Naive thymus-derived CD4-positive, alpha-beta T cell (primary cell): ENCODE data around the gene TBC1D22B. TPM values are rescaled to one million over a fixed set of nuclear protein-coding genes. Genes with fewer than 3 reads are reported as not detected.

Experiments
- ATAC-seq: fragments of 150-1000 bp; cut with Tn5 transposase; 2 replicates; pipeline ENCODE4 v1.10.0; 2021; ENCODE audit warnings: mild to moderate bottlenecking, moderate library complexity
- CTCF ChIA-PET: fragments of 350-600 bp; sonication (Branson Sonifier 250); formaldehyde crosslinking; loops from one replicate; lab custom pipeline; 2021; ENCODE audit warnings: antibody characterized with exemption; lab: Charles Lee
- POLR2A ChIA-PET: fragments of 350-600 bp; sonication (Branson Sonifier 250); formaldehyde crosslinking; loops from one replicate; lab custom pipeline; 2021; ENCODE audit warnings: antibody characterized with exemption, inconsistent platforms; lab: Charles Lee
- DNase-seq, 9 donors: peaks; one replicate each; pipeline versions ENCODE4 v3.0.0 to v3.0.0-alpha.2; 2020 to 2022; ENCODE audit warnings: mixed read lengths in 1 of 9
- H3K27ac ChIP-seq: one replicate; pipeline ENCODE4 v1.7.0; 2013; ENCODE audit warnings: mild to moderate bottlenecking, low read depth, low read length, moderate library complexity
- H3K27me3 ChIP-seq, 2 donors: one replicate each; pipeline ENCODE4 v1.7.0; 2013; ENCODE audit warnings: low read length in 2 of 2, mild to moderate bottlenecking in 2 of 2, moderate library complexity in 2 of 2; ENCODE audit not compliant: control insufficient read depth in 2 of 2, insufficient read depth in 2 of 2
- H3K36me3 ChIP-seq, 3 experiments: 1 replicate in 2 of 3; 2 replicates in 1 of 3; pipeline ENCODE4 v1.7.0; 2013; ENCODE audit warnings: low read length in 3 of 3, mild to moderate bottlenecking in 3 of 3, moderate library complexity in 1 of 3; ENCODE audit not compliant: insufficient read depth in 3 of 3, control insufficient read depth in 2 of 3
- H3K4me1 ChIP-seq, 2 donors: one replicate each; pipeline ENCODE4 v1.7.0; 2013; ENCODE audit warnings: low read length in 2 of 2, mild to moderate bottlenecking in 2 of 2, moderate library complexity in 1 of 2; ENCODE audit not compliant: control insufficient read depth in 2 of 2, insufficient read depth in 2 of 2
- H3K4me3 ChIP-seq: 2 replicates; pipeline ENCODE4 v1.7.0; 2013; ENCODE audit warnings: mild to moderate bottlenecking, low read length
- H3K9me3 ChIP-seq, 3 experiments: 1 replicate in 2 of 3; 2 replicates in 1 of 3; pipeline ENCODE4 v1.7.0; 2013; ENCODE audit warnings: low read length in 3 of 3; ENCODE audit not compliant: control insufficient read depth in 2 of 3
- H3K27ac Mint-ChIP-seq, 9 donors: one replicate each; pipeline ENCODE4 v1.8.0; 2020 to 2022; ENCODE audit warnings: mixed read lengths in 9 of 9, mild to moderate bottlenecking in 8 of 9, moderate library complexity in 5 of 9, inconsistent platforms in 2 of 9
- H3K27me3 Mint-ChIP-seq, 5 donors: one replicate each; pipeline ENCODE4 v1.8.0; 2021 to 2022; ENCODE audit warnings: mixed read lengths in 5 of 5, mild to moderate bottlenecking in 1 of 5
- H3K36me3 Mint-ChIP-seq, 5 donors: one replicate each; pipeline ENCODE4 v1.8.0; 2020 to 2022; ENCODE audit warnings: mixed read lengths in 5 of 5, mild to moderate bottlenecking in 3 of 5, inconsistent platforms in 1 of 5
- H3K4me1 Mint-ChIP-seq, 7 donors: one replicate each; pipeline ENCODE4 v1.8.0; 2020 to 2022; ENCODE audit warnings: mixed read lengths in 7 of 7, mild to moderate bottlenecking in 3 of 7, inconsistent platforms in 1 of 7
- H3K4me3 Mint-ChIP-seq, 10 donors: one replicate each; pipeline ENCODE4 v1.8.0; 2020 to 2022; ENCODE audit warnings: mild to moderate bottlenecking in 10 of 10, mixed read lengths in 10 of 10, moderate library complexity in 6 of 10, inconsistent platforms in 2 of 10
- H3K9me3 Mint-ChIP-seq, 11 donors: one replicate each; pipeline ENCODE4 v1.8.0; 2020 to 2022; ENCODE audit warnings: mixed read lengths in 11 of 11, mild to moderate bottlenecking in 4 of 11, inconsistent platforms in 1 of 11, moderate library complexity in 1 of 11
- intact Hi-C, 2 donors: fragments of 100-400 bp; cut with micrococcal nuclease; formaldehyde crosslinking; loops; one replicate each; pipeline ENCODE4 v1.15.1; 2023
- polyA plus RNA-seq, 2 donors: library from polyadenylated mRNA; unstranded; fragments of 300-500 nt; fragmentation: Illumina TruSeq; gene quantifications; one replicate each; pipeline ENCODE4 v1.2.3, GENCODE V29; 2021
- total RNA-seq, 6 experiments: library from RNA in 5 of 6; stranded (reverse) in 5 of 6; gene quantifications; 1 replicate in 5 of 6; 2 replicates in 1 of 6; pipeline ENCODE4 v1.2.3 and lab custom pipeline; 2021 to 2026

Gene TBC1D22B
- total and polyA plus RNA-seq, 7 experiments from 2014 or later = 7.7 to 23.5 (median 9.5) TPM

DNA sequence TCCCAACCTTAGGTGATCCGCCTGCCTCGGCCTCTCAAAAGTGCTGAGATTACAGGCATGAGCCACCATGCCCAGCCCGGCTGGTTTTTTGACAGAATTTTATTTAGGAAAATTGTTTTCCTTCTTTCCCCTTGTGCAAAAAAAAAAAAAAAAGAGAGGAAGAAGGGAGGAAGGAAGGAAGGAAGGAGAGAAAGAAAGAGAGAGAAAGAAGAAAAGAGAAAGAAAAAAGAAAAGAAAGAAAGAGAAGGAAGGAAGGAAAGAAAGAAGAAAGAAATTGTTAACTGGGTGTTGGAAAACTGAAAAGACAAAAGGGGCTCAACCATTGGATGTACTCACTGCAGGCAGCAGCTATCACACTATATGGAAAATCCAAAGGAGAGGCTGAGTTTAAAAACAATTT is 94.8 kb downstream of the TBC1D22B start:
- Mint-ChIP-seq H3K27ac (no peak overlapping the region), H3K36me3 (peaks cover 0 to 7% (median 0%) of the 10 kb centered on the region in 5 donors), H3K27me3 (peaks cover 0 to 8% (median 0%) of the 10 kb centered on the region in 5 donors), H3K4me1 (peaks cover 18 to 36% (median 25%) of the 10 kb centered on the region in 7 donors), H3K4me3 (peak overlapping the region in 8 of 10 donors; percentile 33 to 98 (median 64)), H3K9me3 (no peaks in the 10 kb centered on the region)
- Histone ChIP-seq H3K4me3 (no peak overlapping the region), H3K36me3 (peaks cover 0 to 8% (median 0%) of the 10 kb centered on the region in 3 experiments), H3K9me3 (no peaks in the 10 kb centered on the region), H3K27ac (no peak overlapping the region), H3K27me3 (no peaks in the 10 kb centered on the region), H3K4me1 (peaks cover 7 to 14% of the 10 kb centered on the region in 2 donors)
- DNase-seq = no peak
- no peak for ATAC-seq
- ChIA-PET POLR2A (no interaction called here), CTCF (no interaction called here)
- intact Hi-C loops = loop anchor here (5.0 to 10.0 kb wide), 5 partner anchors 95 to 1525 kb away; partner anchors contain the start of genes ZFAND3 (in 2 of the 2), MDGA1 (in 1 of the 2), TBC1D22B (in 1 of the 2) and TMEM217 (in 1 of the 2)

GRCh38 chr6:37353761-37354525 is 96.4 kb downstream of the TBC1D22B start, which contains the start of gene RNF8:
Gene RNF8, plus strand, starts transcription at chr6:37353983. Its CDS starts 182 bp downstream, at chr6:37354165.
- H3K4me1 Mint-ChIP-seq = peaks cover 21 to 49% (median 37%) of the 10 kb centered on the region in 7 donors
- ATAC-seq (peak; percentile 96), DNase-seq (peak; percentile 72 to 92 (median 84))
- peak within 1 kb of the TSS; percentile 90 to 98 (median 95) for H3K4me3 Mint-ChIP-seq
- Histone ChIP-seq H3K36me3 (peaks cover 0 to 8% (median 0%) of the 10 kb centered on the region in 3 experiments), H3K9me3 (no peaks in the 10 kb centered on the region), H3K4me3 (peak within 1 kb of the TSS; percentile 94), H3K27me3 (no peaks in the 10 kb centered on the region), H3K4me1 (peaks cover 7 to 14% of the 10 kb centered on the region in 2 donors), H3K27ac (peak within 1 kb of the TSS; percentile 79)
- H3K27ac Mint-ChIP-seq = peak within 1 kb of the TSS; percentile 81 to 93 (median 88)
- POLR2A ChIA-PET = interaction anchor here (0.9 kb wide), 1 partner anchor 79 kb away, joined by 3 read pairs; the partner anchor contains the start of gene CMTR1
- H3K9me3 Mint-ChIP-seq = no peaks in the 10 kb centered on the region
- CTCF ChIA-PET = no interaction called here
- intact Hi-C loops = loop anchor here (1.0 to 10.0 kb wide), 8 partner anchors 29 to 1523 kb away; partner anchors contain the start of genes CMTR1 (in 2 of the 2), ZFAND3 (in 2 of the 2), MDGA1 (in 1 of the 2) and TBC1D22B (in 1 of the 2)
- peaks cover 0 to 8% (median 0%) of the 10 kb centered on the region in 5 donors for H3K36me3 Mint-ChIP-seq
- no peaks in the 10 kb centered on the region for H3K27me3 Mint-ChIP-seq

GRCh38 chr6:37354526-37355384 is 97.2 kb downstream of the TBC1D22B start:
- no peaks in the 10 kb centered on the region for H3K9me3 Mint-ChIP-seq
- ATAC-seq (peak; percentile 5), DNase-seq (peak in 3 of 9 donors; percentile 4 to 38 (median 6))
- H3K4me1 Mint-ChIP-seq = peaks cover 25 to 54% (median 37%) of the 10 kb centered on the region in 7 donors
- Histone ChIP-seq H3K4me3 (peak overlapping the region; percentile 94), H3K27ac (peak overlapping the region; percentile 79), H3K9me3 (no peaks in the 10 kb centered on the region), H3K27me3 (no peaks in the 10 kb centered on the region), H3K4me1 (peaks cover 7 to 14% of the 10 kb centered on the region in 2 donors), H3K36me3 (peaks cover 0 to 8% (median 4%) of the 10 kb centered on the region in 3 experiments)
- H3K27ac Mint-ChIP-seq = peak overlapping the region; percentile 16 to 93 (median 87)
- intact Hi-C loops = loop anchor here (1.0 to 10.0 kb wide), 7 partner anchors 29 to 1523 kb away; partner anchors contain the start of genes ZFAND3 (in 2 of the 2), CMTR1 (in 1 of the 2), MDGA1 (in 1 of the 2) and TBC1D22B (in 1 of the 2)
- peaks cover 0 to 8% (median 4%) of the 10 kb centered on the region in 5 donors for H3K36me3 Mint-ChIP-seq
- H3K4me3 Mint-ChIP-seq = peak overlapping the region; percentile 90 to 98 (median 95)
- CTCF ChIA-PET = no interaction called here
- no peaks in the 10 kb centered on the region for H3K27me3 Mint-ChIP-seq
- POLR2A ChIA-PET = interaction anchor here (0.9 kb wide), 1 partner anchor 79 kb away, joined by 3 read pairs; the partner anchor contains the start of gene CMTR1

DNA sequence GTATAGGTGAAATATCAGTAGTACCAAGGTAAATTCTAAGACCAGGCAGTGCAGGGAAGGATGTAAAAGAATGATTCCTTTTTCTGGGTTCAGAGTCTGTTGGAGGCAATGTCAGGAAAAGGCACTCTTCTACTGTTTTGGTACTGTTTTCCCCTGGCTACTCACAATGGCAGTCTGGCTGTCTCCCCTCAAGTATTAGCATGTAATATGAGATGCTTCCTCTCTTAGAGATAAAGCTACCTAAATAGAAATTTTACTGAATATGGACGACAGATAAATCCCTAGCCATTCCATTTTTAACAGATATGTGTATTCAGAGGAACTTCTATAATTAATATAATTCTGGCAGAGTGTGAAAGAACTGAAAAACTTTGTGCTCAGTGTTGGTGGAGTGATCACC is 99.7 kb downstream of the TBC1D22B start:
- H3K4me1 Mint-ChIP-seq = peaks cover 25 to 54% (median 37%) of the 10 kb centered on the region in 7 donors
- no peak for ATAC-seq
- no peaks in the 10 kb centered on the region for H3K9me3 ChIP-seq
- CTCF ChIA-PET = no interaction called here
- peaks cover 0 to 18% (median 10%) of the 10 kb centered on the region in 5 donors for H3K36me3 Mint-ChIP-seq
- H3K36me3 ChIP-seq = peaks cover 3 to 29% (median 4%) of the 10 kb centered on the region in 3 experiments
- H3K27me3 Mint-ChIP-seq = no peaks in the 10 kb centered on the region
- no peak overlapping the region for H3K27ac Mint-ChIP-seq
- H3K4me1 ChIP-seq = peaks cover 7 to 14% of the 10 kb centered on the region in 2 donors
- H3K27me3 ChIP-seq = no peaks in the 10 kb centered on the region
- H3K9me3 Mint-ChIP-seq = no peaks in the 10 kb centered on the region
- POLR2A ChIA-PET = no interaction called here
- H3K4me3 ChIP-seq = no peak overlapping the region
- peak overlapping the region in 1 of 10 donors; percentile 34 for H3K4me3 Mint-ChIP-seq
- intact Hi-C loops = loop anchor here in 1 of 2 donors (10.0 kb wide), 2 partner anchors 338 to 458 kb away; partner anchors contain the start of genes MDGA1 and ZFAND3
- H3K27ac ChIP-seq = no peak overlapping the region
- DNase-seq = no peak

- peaks cover 25 to 54% (median 37%) of the 10 kb centered on the region in 7 donors for H3K4me1 Mint-ChIP-seq
- ATAC-seq (no peak), DNase-seq (no peak)
- H3K4me1 ChIP-seq = peaks cover 7 to 14% of the 10 kb centered on the region in 2 donors
- H3K27me3 Mint-ChIP-seq = no peaks in the 10 kb centered on the region
- peaks cover 3 to 31% (median 4%) of the 10 kb centered on the region in 3 experiments for H3K36me3 ChIP-seq
- peaks cover 0 to 18% (median 10%) of the 10 kb centered on the region in 5 donors for H3K36me3 Mint-ChIP-seq
- ChIA-PET CTCF (no interaction called here), POLR2A (no interaction called here)
- H3K9me3 Mint-ChIP-seq = no peaks in the 10 kb centered on the region
- H3K4me3 ChIP-seq = no peak overlapping the region
- no peak overlapping the region for H3K27ac ChIP-seq
- intact Hi-C loops = loop anchor here in 1 of 2 donors (10.0 kb wide), 2 partner anchors 337 to 457 kb away; partner anchors contain the start of genes MDGA1 and ZFAND3
- no peaks in the 10 kb centered on the region for H3K27me3 ChIP-seq
- H3K9me3 ChIP-seq = no peaks in the 10 kb centered on the region
- no peak overlapping the region for H3K4me3 Mint-ChIP-seq
- no peak overlapping the region for H3K27ac Mint-ChIP-seq
Observed at GRCh38 chr6:37357860-37358259, 100.3 kb downstream of the TBC1D22B start.
